B cell (primary cell): ENCODE data around the gene DPAGT1. TPM values are rescaled to one million over a fixed set of nuclear protein-coding genes. Genes with fewer than 3 reads are reported as not detected.
A peak's percentile ranks its signal among the peaks of the same experiment; 100 is the strongest.

Experiments
- ATAC-seq: fragments of 200-7000 bp; cut with Tn5 transposase; one replicate; pipeline ENCODE4 v1.10.0; 2021; ENCODE audit warnings: low read depth, mild to moderate bottlenecking, moderate number of reproducible peaks, moderate library complexity
- CTCF ChIA-PET: fragments of 350-600 bp; sonication (Branson Sonifier 250); formaldehyde crosslinking; loops from one replicate; lab custom pipeline; 2021; ENCODE audit warnings: antibody characterized with exemption, inconsistent platforms; lab: Charles Lee
- POLR2A ChIA-PET: fragments of 350-600 bp; sonication (Branson Sonifier 250); formaldehyde crosslinking; loops from one replicate; lab custom pipeline; 2021; ENCODE audit warnings: antibody characterized with exemption; lab: Charles Lee
- DNase-seq: peaks from one replicate; pipeline ENCODE4 v3.0.0; 2013
- H2AFZ ChIP-seq: 2 replicates; pipeline ENCODE4 v1.6.1; 2012; ENCODE audit warnings: mild to moderate bottlenecking, low read depth, low read length; ENCODE audit not compliant: insufficient read depth, poor library complexity, severe bottlenecking
- H3K27ac ChIP-seq, 2 donors: 1 replicate in 1 of 2; 2 replicates in 1 of 2; pipeline ENCODE4 v1.5.1; 2012 to 2013; ENCODE audit warnings: low read length in 2 of 2, mild to moderate bottlenecking in 2 of 2, moderate library complexity in 1 of 2
- H3K27me3 ChIP-seq, 4 experiments: fragments of 200-600 bp in 1 of 4; sonication (generic) in 1 of 4; replicated peaks in 1 of 4; 1 replicate in 2 of 4; 2 replicates in 2 of 4; pipeline versions ENCODE4 v1.6.1 to v1.7.0; 2013 to 2016; ENCODE audit warnings: low read length in 3 of 4, mild to moderate bottlenecking in 2 of 4, mixed read lengths in 1 of 4, moderate library complexity in 1 of 4; ENCODE audit not compliant: insufficient read depth in 4 of 4, control insufficient read depth in 3 of 4; ENCODE audit errors: control extremely low read depth in 1 of 4
- H3K36me3 ChIP-seq, 2 experiments: replicated peaks in 1 of 2; 1 replicate in 1 of 2; 2 replicates in 1 of 2; pipeline versions ENCODE4 v1.6.1 to v1.7.1; 2013; ENCODE audit warnings: low read length in 1 of 2; ENCODE audit not compliant: insufficient read depth in 2 of 2, control insufficient read depth in 1 of 2; ENCODE audit errors: control extremely low read depth in 1 of 2, extremely low read depth in 1 of 2
- H3K4me1 ChIP-seq, 2 donors: fragments of 200-600 bp in 1 of 2; sonication (generic) in 1 of 2; 1 replicate in 1 of 2; 2 replicates in 1 of 2; pipeline versions ENCODE4 v1.5.1 to v1.6.1; 2013 to 2017; ENCODE audit warnings: low read length in 2 of 2; ENCODE audit not compliant: control insufficient read depth in 2 of 2, insufficient read depth in 2 of 2
- H3K4me2 ChIP-seq: replicated peaks from 2 replicates; pipeline ENCODE3; 2012; ENCODE audit warnings: mild to moderate bottlenecking, low read depth, low read length; ENCODE audit not compliant: poor library complexity, severe bottlenecking
- H3K4me3 ChIP-seq, 5 experiments: fragments of 200-600 bp in 1 of 5; sonication (generic) in 1 of 5; 1 replicate in 3 of 5; 2 replicates in 2 of 5; pipeline versions ENCODE4 v1.5.1 to v1.7.0; 2011 to 2016; ENCODE audit warnings: low read length in 4 of 5, mild to moderate bottlenecking in 4 of 5, low read depth in 2 of 5, control low read depth in 1 of 5, moderate library complexity in 1 of 5; ENCODE audit not compliant: insufficient read depth in 1 of 5; ENCODE audit errors: control extremely low read depth in 1 of 5, extremely low read depth in 1 of 5
- H3K79me2 ChIP-seq: fragments of 200-600 bp; sonication (generic); one replicate; pipeline ENCODE4 v1.6.0; 2016; ENCODE audit warnings: low read length; ENCODE audit not compliant: control insufficient read depth, insufficient read depth
- H3K9ac ChIP-seq: fragments of 200-600 bp; sonication (generic); 2 replicates; pipeline ENCODE4 v1.6.1; 2017; ENCODE audit warnings: mild to moderate bottlenecking, low read length, moderate library complexity
- H3K9me3 ChIP-seq, 3 donors: one replicate each; pipeline versions ENCODE4 v1.6.1 to v1.7.1; 2013; ENCODE audit warnings: low read length in 2 of 3; ENCODE audit not compliant: control insufficient read depth in 2 of 3, insufficient read depth in 1 of 3; ENCODE audit errors: control extremely low read depth in 1 of 3
- H4K20me1 ChIP-seq: 2 replicates; pipeline ENCODE4 v1.6.0; 2012; ENCODE audit warnings: mild to moderate bottlenecking, low read length; ENCODE audit not compliant: insufficient read depth, control insufficient read depth, poor library complexity, severe bottlenecking
- H3K27ac Mint-ChIP-seq: one replicate; pipeline ENCODE4 v1.8.0; 2021; ENCODE audit warnings: mixed read lengths
- H3K27me3 Mint-ChIP-seq: one replicate; pipeline ENCODE4 v1.8.0; 2021; ENCODE audit warnings: mixed read lengths
- H3K4me1 Mint-ChIP-seq: one replicate; pipeline ENCODE4 v1.8.0; 2021; ENCODE audit warnings: mixed read lengths
- H3K4me3 Mint-ChIP-seq: one replicate; pipeline ENCODE4 v1.8.0; 2021; ENCODE audit warnings: mixed read lengths
- H3K9me3 Mint-ChIP-seq: one replicate; pipeline ENCODE4 v1.8.0; 2022; ENCODE audit warnings: mixed read lengths; ENCODE audit not compliant: insufficient read depth
- EZH2 ChIP-seq: IDR thresholded peaks from 2 replicates; pipeline ENCODE4 v1.6.1; 2012; ENCODE audit warnings: borderline replicate concordance, low read depth, mild to moderate bottlenecking, moderate library complexity, low read length; ENCODE audit not compliant: insufficient read depth, poor library complexity, severe bottlenecking
- WGBS: methylation state at CpG from one replicate; pipeline ENCODE4 v1.1.5; 2013; ENCODE audit warnings: missing lambda C conversion rate; ENCODE audit not compliant: insufficient coverage; 5-methylcytosine and 5-hydroxymethylcytosine counted together
- intact Hi-C: fragments of 100-400 bp; cut with micrococcal nuclease; formaldehyde crosslinking; loops from one replicate; pipeline ENCODE4 v1.10.0; 2022
- polyA plus RNA-seq: library from polyadenylated mRNA; depleted of rRNA; stranded (reverse); fragments of >200 nt; gene quantifications from 2 replicates; pipeline ENCODE4 v1.2.3, GENCODE V29; 2012
- total RNA-seq, 2 donors: library from RNA; stranded (reverse); fragments of 120-200 nt in 1 of 2; gene quantifications; 1 replicate in 1 of 2; 2 replicates in 1 of 2; pipeline versions ENCODE4 v1.2.3 to v1.2.4, GENCODE V29; 2013 to 2022
- TF ChIP-seq, protein P1 (sequence below): fragments of 200-600 bp; IDR thresholded peaks from one replicate; pipeline ENCODE4 v1.8.0; 2022; ENCODE audit warnings: antibody characterized with exemption, mild to moderate bottlenecking

The DPAGT1 gene
- total and polyA plus RNA-seq, 2 donors (not counting 1 experiment from before 2014, with no cell fraction given) = 38.3 to 64.3 TPM

DNA sequence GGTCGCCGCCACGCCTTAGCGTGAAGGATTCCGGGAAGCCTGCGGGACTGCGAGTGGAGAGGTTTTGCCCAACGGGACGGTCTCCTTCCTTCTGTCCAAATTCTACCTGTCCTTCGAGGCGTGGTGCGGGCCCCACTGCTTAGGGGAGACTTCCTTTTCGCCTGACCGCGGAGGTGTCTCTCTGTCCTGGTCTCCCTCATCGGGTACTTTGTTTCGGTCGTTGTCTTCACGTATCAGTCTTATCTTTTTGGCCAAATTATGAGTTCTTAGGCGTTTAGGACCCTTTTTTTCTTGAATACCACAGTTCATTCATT, 20.1 kb upstream of the DPAGT1 start:
- Mint-ChIP-seq H3K27me3 (no peaks in the 10 kb centered on the region), H3K4me1 (peaks cover 28% of the 10 kb centered on the region), H3K4me3 (peak overlapping the region; percentile 87), H3K9me3 (no peaks in the 10 kb centered on the region), H3K27ac (peak overlapping the region; percentile 90)
- peaks cover 10% of the 10 kb centered on the region for H4K20me1 ChIP-seq
- peaks cover 45% of the 10 kb centered on the region for H3K79me2 ChIP-seq
- ATAC-seq = no peak
- no peaks in the 10 kb centered on the region for H3K27me3 ChIP-seq
- H2AFZ ChIP-seq = peak overlapping the region; percentile 97
- no peaks in the 10 kb centered on the region for H3K9me3 ChIP-seq
- H3K36me3 ChIP-seq = peaks cover 0 to 13% of the 10 kb centered on the region in 2 experiments
- POLR2A ChIA-PET = interaction anchor here (0.8 to 1.9 kb wide), 8 partner anchors 10 to 138 kb away, joined by 3 to 11 read pairs (median 6); partner anchors contain the start of genes C2CD2L, DPAGT1 and NLRX1
- CTCF ChIA-PET = interaction anchor here (0.5 to 2.1 kb wide), 6 partner anchors 13 to 363 kb away, joined by 3 to 8 read pairs (median 4); partner anchors contain the start of genes CBL and VPS11
- no peak for DNase-seq
- H3K4me1 ChIP-seq = peaks cover 15 to 17% of the 10 kb centered on the region in 2 donors
- intact Hi-C loops = loop anchor here (1.0 kb wide), 10 partner anchors 14 to 330 kb away; partner anchors contain the start of genes C2CD2L, DDX6, DPAGT1 and HMBS
- TF ChIP-seq EZH2 = no peak
- TF ChIP-seq, protein P1, sequence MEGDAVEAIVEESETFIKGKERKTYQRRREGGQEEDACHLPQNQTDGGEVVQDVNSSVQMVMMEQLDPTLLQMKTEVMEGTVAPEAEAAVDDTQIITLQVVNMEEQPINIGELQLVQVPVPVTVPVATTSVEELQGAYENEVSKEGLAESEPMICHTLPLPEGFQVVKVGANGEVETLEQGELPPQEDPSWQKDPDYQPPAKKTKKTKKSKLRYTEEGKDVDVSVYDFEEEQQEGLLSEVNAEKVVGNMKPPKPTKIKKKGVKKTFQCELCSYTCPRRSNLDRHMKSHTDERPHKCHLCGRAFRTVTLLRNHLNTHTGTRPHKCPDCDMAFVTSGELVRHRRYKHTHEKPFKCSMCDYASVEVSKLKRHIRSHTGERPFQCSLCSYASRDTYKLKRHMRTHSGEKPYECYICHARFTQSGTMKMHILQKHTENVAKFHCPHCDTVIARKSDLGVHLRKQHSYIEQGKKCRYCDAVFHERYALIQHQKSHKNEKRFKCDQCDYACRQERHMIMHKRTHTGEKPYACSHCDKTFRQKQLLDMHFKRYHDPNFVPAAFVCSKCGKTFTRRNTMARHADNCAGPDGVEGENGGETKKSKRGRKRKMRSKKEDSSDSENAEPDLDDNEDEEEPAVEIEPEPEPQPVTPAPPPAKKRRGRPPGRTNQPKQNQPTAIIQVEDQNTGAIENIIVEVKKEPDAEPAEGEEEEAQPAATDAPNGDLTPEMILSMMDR = no peak
- H3K9ac ChIP-seq = peak overlapping the region; percentile 89
- 0% methylated on average over 7 of the region's 20 CpGs for WGBS
- peak overlapping the region; percentile 54 to 90 for H3K27ac ChIP-seq
- peak overlapping the region; percentile 91 to 97 (median 95) for H3K4me3 ChIP-seq
- H3K4me2 ChIP-seq = peak overlapping the region; percentile 76
